ENCODE data around the gene CELF4.

The CELF4 gene

GRCh38 chr18:37548679-37549289 is 16.8 kb downstream of the CELF4 start:
- DNase-seq (ENCODE audit: low read depth in 2 of 2, low spot score in 1 of 2): no peak

DNA sequence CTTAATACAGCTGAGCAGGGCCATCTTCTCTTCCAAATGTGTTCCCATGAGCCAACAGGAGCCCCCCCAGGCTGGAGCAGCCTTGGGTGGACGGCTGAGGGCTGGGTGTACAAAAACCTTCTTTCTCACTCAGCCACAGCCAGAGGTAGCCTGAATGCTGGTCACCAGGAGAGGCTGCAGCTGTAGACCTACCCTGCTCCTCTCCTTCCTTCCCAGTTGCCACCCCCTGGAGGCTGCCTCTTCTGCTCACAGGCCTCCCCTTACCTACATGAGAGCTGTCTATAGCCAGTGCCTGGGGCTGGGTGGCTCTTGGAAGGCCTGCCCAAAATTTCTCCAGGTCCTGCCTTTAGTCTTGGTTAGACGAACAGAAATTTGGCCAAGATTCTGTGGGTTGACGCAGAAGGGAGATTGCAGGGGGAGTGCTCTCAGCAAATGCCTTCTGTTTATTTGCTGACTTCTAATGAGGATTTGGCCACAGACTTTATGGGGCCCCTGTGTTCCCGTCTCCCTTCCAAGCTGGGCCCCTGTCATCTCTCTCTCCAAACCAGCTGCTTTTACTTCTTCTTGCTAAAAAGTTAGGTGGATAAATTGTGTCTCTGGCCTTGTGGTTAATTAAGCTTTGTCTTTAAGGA is 18.3 kb downstream of the CELF4 start:
- DNase-seq (ENCODE audit: low read depth in 2 of 2, low spot score in 1 of 2): no peak

- DNase-seq (ENCODE audit: low read depth in 2 of 2, low spot score in 1 of 2): no peak
Measured at GRCh38 chr18:37546651-37547050, 18.9 kb downstream of the CELF4 start.

GRCh38 chr18:37546272-37546537 is 19.4 kb downstream of the CELF4 start:
- no peak for DNase-seq (ENCODE audit: low read depth in 2 of 2, low spot score in 1 of 2)

DNA sequence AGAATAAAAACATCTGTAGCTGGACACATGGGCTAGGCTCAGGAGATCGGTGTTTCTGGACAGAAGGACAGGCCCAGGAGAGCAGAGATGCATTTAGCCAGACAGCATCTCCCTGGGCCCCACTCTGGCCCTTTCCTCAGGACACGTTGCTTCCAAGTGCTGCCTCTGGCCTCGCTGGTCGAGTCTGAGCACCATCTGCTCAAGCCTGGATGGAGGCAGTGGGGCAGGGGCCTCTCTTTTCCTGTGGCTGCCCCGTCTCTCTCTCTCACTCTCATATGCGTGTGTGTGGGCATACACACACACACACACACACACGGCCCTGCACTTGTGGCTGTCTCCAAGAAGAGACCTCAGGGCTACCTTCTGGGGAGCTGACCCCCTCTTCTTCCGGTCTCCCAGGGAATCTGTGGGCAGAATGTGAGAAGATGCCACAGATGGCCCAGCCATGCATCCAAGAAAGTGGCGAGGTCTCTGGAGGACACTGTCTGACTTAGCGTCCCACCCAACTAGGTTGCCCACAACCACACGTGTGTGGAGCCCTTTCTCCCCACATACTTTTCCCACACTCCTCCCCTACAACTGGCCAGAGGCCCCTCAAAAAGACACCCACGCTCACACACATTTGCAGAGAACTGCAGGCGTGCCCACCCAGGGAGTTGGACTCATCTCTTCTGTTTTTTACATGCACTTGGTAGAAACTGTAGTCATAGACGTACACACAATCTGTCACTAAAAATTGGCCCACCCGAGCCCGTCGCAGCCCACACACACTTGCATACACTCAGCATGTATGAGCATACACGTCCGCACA is 19.9 kb downstream of the CELF4 start:
- no peak for DNase-seq (ENCODE audit: low read depth in 2 of 2, low spot score in 1 of 2)

- no peak for DNase-seq (ENCODE audit: low read depth in 2 of 2, low spot score in 1 of 2)
Measured at GRCh38 chr18:37544713-37545112, 20.9 kb downstream of the CELF4 start.

DNA sequence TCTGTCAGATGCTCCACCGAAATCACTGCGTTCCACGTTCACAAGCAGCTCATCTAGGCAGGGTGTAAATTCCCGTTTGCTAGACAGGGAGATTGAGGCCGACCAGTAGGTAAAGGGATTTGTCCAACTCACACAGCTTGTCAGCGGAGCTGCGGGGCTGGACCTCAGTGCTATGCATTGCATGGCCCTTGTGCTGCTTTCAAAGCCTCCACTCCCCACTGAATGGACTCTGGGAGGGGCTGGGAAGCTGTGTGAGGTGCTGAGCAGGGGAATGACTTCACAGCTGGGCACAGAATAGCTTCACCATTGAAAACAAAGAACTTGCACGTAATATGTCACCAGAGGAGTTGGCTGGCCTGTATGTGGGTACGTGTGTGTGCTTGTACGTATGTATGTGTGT is 21.4 kb downstream of the CELF4 start:
- no peak for DNase-seq (ENCODE audit: low read depth in 2 of 2, low spot score in 1 of 2)

DNA sequence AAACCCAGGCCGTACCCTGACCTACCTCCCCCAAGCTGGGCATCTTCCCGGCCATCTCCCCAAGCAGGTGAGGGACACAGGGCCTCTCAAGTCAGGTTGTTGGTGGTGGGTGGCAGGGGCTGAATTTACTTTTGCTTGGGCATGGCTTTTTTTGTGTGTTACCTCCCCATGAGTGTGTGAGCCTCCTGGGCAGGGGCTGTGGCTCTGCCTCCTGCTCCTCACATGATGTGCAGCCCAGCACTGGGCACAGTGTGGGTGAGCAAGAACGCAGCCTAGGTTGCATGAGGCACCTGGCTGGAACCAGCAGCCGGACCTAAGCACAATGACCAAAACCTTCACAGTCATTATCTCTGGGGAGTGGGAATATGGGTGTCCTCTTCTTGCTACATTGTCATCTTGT is 22.3 kb downstream of the CELF4 start:
- no peak for DNase-seq (ENCODE audit: low read depth in 2 of 2, low spot score in 1 of 2)

GRCh38 chr18:37541517-37541916 is 24.1 kb downstream of the CELF4 start:
- no peak for DNase-seq (ENCODE audit: low read depth in 2 of 2, low spot score in 1 of 2)

GRCh38 chr18:37540424-37541138 is 25.0 kb downstream of the CELF4 start:
- DNase-seq (ENCODE audit: low read depth in 2 of 2, low spot score in 1 of 2): no peak

GRCh38 chr18:37539236-37539635 is 26.4 kb downstream of the CELF4 start:
- no peak for DNase-seq (ENCODE audit: low read depth in 2 of 2, low spot score in 1 of 2)

- DNase-seq (ENCODE audit: low read depth in 2 of 2, low spot score in 1 of 2): no peak
Measured at GRCh38 chr18:37538526-37539205, 26.9 kb downstream of the CELF4 start.

- no peak for DNase-seq (ENCODE audit: low read depth in 2 of 2, low spot score in 1 of 2)
Measured at GRCh38 chr18:37537868-37538525, 27.6 kb downstream of the CELF4 start.

DNA sequence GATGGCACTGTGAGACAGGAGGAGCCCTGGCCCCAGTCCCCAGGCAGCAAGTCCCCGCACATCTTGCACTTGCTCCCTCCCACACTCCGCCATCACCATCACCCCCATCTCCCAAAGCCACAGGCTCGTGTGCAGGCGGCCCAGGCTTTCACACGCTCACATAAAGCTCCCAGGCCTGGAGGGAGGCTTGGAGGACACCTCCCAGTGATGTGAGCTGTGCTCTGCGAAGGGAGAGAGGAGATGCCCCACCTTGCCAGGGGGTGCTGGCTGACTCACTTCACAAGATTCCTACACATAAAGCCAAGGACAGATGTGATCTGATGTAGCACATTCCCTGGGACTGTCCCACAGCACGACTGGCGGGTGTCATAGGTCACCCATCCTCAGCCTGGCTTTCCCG is 28.9 kb downstream of the CELF4 start:
- DNase-seq (ENCODE audit: low read depth in 2 of 2, low spot score in 1 of 2): no peak

DNA sequence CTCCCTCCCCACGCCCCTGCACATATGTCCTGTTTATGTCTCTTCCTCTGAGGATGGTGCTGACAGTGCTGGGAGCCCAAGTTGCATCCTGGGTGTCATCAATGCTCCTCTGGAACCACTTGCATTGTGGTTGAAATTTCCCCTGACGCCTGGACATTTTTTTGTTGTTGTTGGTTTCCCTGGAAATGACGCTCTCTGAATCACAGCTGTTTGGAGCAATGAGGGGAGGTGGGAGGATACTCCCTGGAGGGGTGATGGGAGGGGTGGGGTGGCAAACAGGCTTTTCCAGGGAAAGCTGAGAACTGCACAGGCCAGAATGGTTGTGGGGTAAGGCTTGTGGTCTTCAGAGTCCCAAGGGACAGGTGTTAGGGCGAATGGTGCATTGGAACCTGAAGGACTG is 29.6 kb downstream of the CELF4 start:
- no peak for DNase-seq (ENCODE audit: low read depth in 2 of 2, low spot score in 1 of 2)

GRCh38 chr18:37534627-37535026 is 31.0 kb downstream of the CELF4 start:
- DNase-seq (ENCODE audit: low read depth in 2 of 2, low spot score in 1 of 2): no peak

DNA sequence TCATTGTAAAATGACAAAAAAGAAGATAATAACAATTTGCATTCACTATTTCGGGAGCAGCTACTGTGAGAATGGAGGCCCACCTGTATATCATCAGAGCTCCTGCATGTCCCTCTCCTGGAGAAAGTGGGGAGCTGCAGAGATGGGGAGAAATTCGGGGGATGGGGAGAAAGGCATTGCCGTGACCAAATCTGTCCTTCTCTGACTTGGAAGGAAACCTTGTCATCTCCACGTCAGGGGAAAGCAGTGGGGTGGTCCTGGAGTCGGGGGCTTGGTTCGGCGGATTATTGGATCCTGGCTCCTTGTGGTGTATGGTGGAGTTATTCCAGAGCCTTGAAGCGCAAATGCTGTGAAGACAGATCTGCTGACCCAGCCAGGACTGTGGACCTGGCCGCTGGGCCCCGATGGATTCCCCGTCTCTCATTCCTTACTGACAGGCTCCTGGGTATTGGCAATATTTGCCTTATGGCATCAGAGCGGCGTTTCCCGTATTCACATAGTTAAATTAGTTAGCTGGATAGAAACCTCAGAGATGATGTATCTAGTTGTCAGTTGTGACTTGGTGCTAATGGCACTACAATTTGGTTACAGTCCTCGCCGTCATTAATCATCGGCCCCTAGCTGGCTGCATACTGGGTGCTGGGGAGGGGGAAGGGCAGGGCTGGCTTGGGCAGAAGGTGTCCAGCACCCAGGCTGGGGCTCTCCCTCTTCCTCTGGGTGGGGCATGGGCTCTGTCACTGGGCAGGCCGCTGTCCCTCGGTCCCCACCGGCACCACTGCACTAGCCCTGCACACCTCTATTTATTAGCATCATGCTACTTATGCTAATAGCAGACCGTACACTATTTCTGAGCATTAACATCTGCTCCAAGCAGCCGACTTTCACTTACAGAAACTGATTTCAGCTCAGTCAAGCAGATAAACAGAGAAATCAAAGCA is 31.7 kb downstream of the CELF4 start:
- no peak for DNase-seq (ENCODE audit: low read depth in 2 of 2, low spot score in 1 of 2)

GRCh38 chr18:37532917-37533316 is 32.7 kb downstream of the CELF4 start:
- no peak for DNase-seq (ENCODE audit: low read depth in 2 of 2, low spot score in 1 of 2)

- no peak for DNase-seq (ENCODE audit: low read depth in 2 of 2, low spot score in 1 of 2)
Measured at GRCh38 chr18:37529863-37530262, 35.7 kb downstream of the CELF4 start.

DNA sequence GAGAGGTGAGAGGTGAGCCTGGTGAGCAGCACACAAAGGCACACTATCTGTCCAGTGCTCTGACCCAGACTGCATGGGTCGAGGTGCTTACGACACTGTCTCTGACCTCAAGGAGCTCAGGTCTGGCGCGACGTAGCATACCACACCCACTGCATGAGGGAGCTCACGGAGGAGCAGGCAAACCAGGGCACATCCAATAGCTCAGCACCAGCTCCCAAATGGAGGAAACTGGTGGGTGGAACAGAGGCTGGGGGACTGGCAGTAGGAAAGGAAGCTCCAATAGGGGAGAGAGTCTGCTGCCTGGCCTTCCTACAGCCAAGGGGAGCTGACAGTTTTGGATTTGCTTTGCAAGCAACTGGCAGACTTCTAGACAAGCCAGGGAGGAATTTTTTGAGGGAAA is 36.3 kb downstream of the CELF4 start:
- no peak for DNase-seq (ENCODE audit: low read depth in 2 of 2, low spot score in 1 of 2)
